Islet of Langerhans (tissue), 1 donor: ENCODE results near the gene CCSER2.
"Not testable (repeated sequence)": the region's sequence is repeated elsewhere in the genome, so short reads cannot be mapped to it uniquely, and the experiment has no call there.

Experiments
- FAIRE-seq: peaks from one replicate; lab custom pipeline; 2011; peaks lifted over from hg19 to GRCh38; lab: Jason Lieb, UNC

Gene CCSER2

GRCh38 chr10:84314275-84314674, 14.1 kb upstream of the CCSER2 start:
- no peak for FAIRE-seq

- FAIRE-seq: no peak
Measured at GRCh38 chr10:84317174-84317573, 11.2 kb upstream of the CCSER2 start.

- no peak for FAIRE-seq
Measured at GRCh38 chr10:84321902-84322301, 6.5 kb upstream of the CCSER2 start.

GRCh38 chr10:84323566-84323965, 4.8 kb upstream of the CCSER2 start:
- FAIRE-seq: not testable (repeated sequence)

- not testable (repeated sequence) for FAIRE-seq
Measured at GRCh38 chr10:84326995-84327394, 1.4 kb upstream of the CCSER2 start.

GRCh38 chr10:84329196-84329611, 815 bp downstream of the CCSER2 start:
- no peak for FAIRE-seq

- FAIRE-seq: no peak
Measured at GRCh38 chr10:84329986-84330651, 1.7 kb downstream of the CCSER2 start.

GRCh38 chr10:84331091-84331490, 2.7 kb downstream of the CCSER2 start:
- FAIRE-seq: no peak

- FAIRE-seq: no peak
Measured at GRCh38 chr10:84333864-84334451, 5.6 kb downstream of the CCSER2 start.

- no peak for FAIRE-seq
Measured at GRCh38 chr10:84334811-84335210, 6.4 kb downstream of the CCSER2 start.

GRCh38 chr10:84335516-84335915, 7.1 kb downstream of the CCSER2 start:
- no peak for FAIRE-seq

GRCh38 chr10:84336406-84337090, 8.2 kb downstream of the CCSER2 start:
- FAIRE-seq: no peak

GRCh38 chr10:84337199-84337598, 8.8 kb downstream of the CCSER2 start:
- no peak for FAIRE-seq

GRCh38 chr10:84339025-84339424, 10.6 kb downstream of the CCSER2 start:
- FAIRE-seq: no peak

- FAIRE-seq: peak; percentile 91
Measured at GRCh38 chr10:84340187-84340586, 11.8 kb downstream of the CCSER2 start.

GRCh38 chr10:84340632-84341537, 12.5 kb downstream of the CCSER2 start:
- FAIRE-seq: no peak

- no peak for FAIRE-seq
Measured at GRCh38 chr10:84341538-84341856, 13.1 kb downstream of the CCSER2 start.

GRCh38 chr10:84341983-84342382, 13.6 kb downstream of the CCSER2 start:
- no peak for FAIRE-seq

- FAIRE-seq: no peak
Measured at GRCh38 chr10:84342584-84342983, 14.2 kb downstream of the CCSER2 start.

GRCh38 chr10:84343831-84344230, 15.4 kb downstream of the CCSER2 start:
- FAIRE-seq: no peak

GRCh38 chr10:84344526-84344925, 16.1 kb downstream of the CCSER2 start:
- FAIRE-seq: no peak

GRCh38 chr10:84347575-84348002, 19.2 kb downstream of the CCSER2 start:
- FAIRE-seq: not testable (repeated sequence)

- no peak for FAIRE-seq
Measured at GRCh38 chr10:84348447-84348846, 20.1 kb downstream of the CCSER2 start.
